ENCODE data around the gene NEBL. TPM values are rescaled to one million over a fixed set of nuclear protein-coding genes. Genes with fewer than 3 reads are reported as not detected.

NEBL gene
- total RNA-seq, 1 experiment from 2014 or later, result 16.6 TPM

- TF ChIP-seq CTCF (IDR thresholded peaks at IDR 0.05 in 2 of 3, conservative IDR thresholded peaks at IDR 0.05 in 1 of 3; ENCODE audit: borderline replicate concordance in 1 of 3, insufficient read depth in 1 of 3, low read depth in 2 of 3, low read length in 2 of 3), result no peak
- TF ChIP-seq ZFX (IDR thresholded peaks at IDR 0.05), result no peak
- TF ChIP-seq SIN3A (IDR thresholded peaks at IDR 0.05; ENCODE audit: low read depth), result no peak
- TF ChIP-seq ZBTB33 (IDR thresholded peaks at IDR 0.05; ENCODE audit: extremely low read depth, insufficient replicate concordance, low read length), result no peak
- no peak for TF ChIP-seq RAD21 (IDR thresholded peaks at IDR 0.05; ENCODE audit: low read depth)
- TF ChIP-seq YY1 (IDR thresholded peaks at IDR 0.05; ENCODE audit: extremely low read depth, insufficient replicate concordance, low read depth, low read length), result no peak
- TF ChIP-seq ZNF274 (IDR thresholded peaks at IDR 0.05; ENCODE audit: low read depth, low read length), result no peak
Measured at GRCh38 chr10:20809631-20810030, 87.5 kb downstream of the NEBL start (continued).

- Histone ChIP-seq H3K4me3 (replicated peaks in 1 of 2; ENCODE audit: low read depth in 1 of 2, low read length in 2 of 2) (no peak overlapping the region), H3K4me1 (ENCODE audit: control insufficient read depth in 1 of 2, insufficient read depth in 2 of 2, low read length in 2 of 2) (no peaks in the 10 kb centered on the region), H3K9me2 (ENCODE audit: insufficient read depth) (no peaks in the 10 kb centered on the region), H3K4me2 (ENCODE audit: low read length) (no peak overlapping the region), H3K9me3 (ENCODE audit: control insufficient read depth in 1 of 2, insufficient read depth in 1 of 2, low read depth in 1 of 2, low read length in 2 of 2) (no peaks in the 10 kb centered on the region), H3K79me2 (ENCODE audit: insufficient read depth, low read length) (no peaks in the 10 kb centered on the region), H3K27ac (ENCODE audit: low read depth, low read length) (no peak overlapping the region), H3K27me3 (ENCODE audit: insufficient read depth, low read length) (no peaks in the 10 kb centered on the region), H3K36me3 (ENCODE audit: control insufficient read depth in 1 of 2, insufficient read depth in 2 of 2, low read length in 2 of 2) (no peaks in the 10 kb centered on the region; a peak in 1 of 4 replicates), H4K20me1 (ENCODE audit: insufficient read depth) (no peaks in the 10 kb centered on the region), H3K9ac (ENCODE audit: low read length) (no peak overlapping the region), H2AFZ (ENCODE audit: low read depth, low read length, poor library complexity, severe bottlenecking) (no peak overlapping the region)
- no peak for ATAC-seq
- intact Hi-C loops (cut with micrococcal nuclease), result no loop called here
- no peak for DNase-seq (ENCODE audit: low read depth, low spot score)
- CTCF ChIA-PET, result no interaction called here
- no TSS peak for BruUV-seq (replicated peaks)
- POLR2A ChIA-PET, result no interaction called here
- TF ChIP-seq SIN3A (IDR thresholded peaks at IDR 0.05; ENCODE audit: low read depth) (no peak), FOSL1 (IDR thresholded peaks at IDR 0.05; ENCODE audit: low read depth) (no peak), RAD21 (IDR thresholded peaks at IDR 0.05; ENCODE audit: low read depth) (no peak), EZH2 (IDR thresholded peaks at IDR 0.05) (no peak), POLR2A (IDR thresholded peaks at IDR 0.05; ENCODE audit: borderline replicate concordance, extremely low read depth, insufficient read depth, insufficient read length) (no peak), REST (IDR thresholded peaks at IDR 0.05; ENCODE audit: low read depth) (no peak), ZFX (IDR thresholded peaks at IDR 0.05) (no peak), MAX (IDR thresholded peaks at IDR 0.05) (no peak), ELF1 (IDR thresholded peaks at IDR 0.05; ENCODE audit: borderline replicate concordance, low read depth) (no peak)
- RAD21 ChIA-PET (ENCODE audit: low non-redundant PET in 1 of 2, low total read pairs in 2 of 2, uncharacterized antibody in 2 of 2, unreplicated experiment in 2 of 2), result no interaction called here
Measured at GRCh38 chr10:20806487-20806886, 90.6 kb downstream of the NEBL start.

Data from HCT116 (cell line).